SJSA1 (cell line): ENCODE measurements around the gene ECM2. TPM values are rescaled to one million over a fixed set of nuclear protein-coding genes. Genes with fewer than 3 reads are reported as not detected.
A peak's percentile ranks its signal among the peaks of the same experiment; 100 is the strongest.

Experiments used
- DNase-seq, 2 experiments: peaks; one replicate each; pipeline ENCODE4 v3.0.0-alpha.2; 2015 to 2020; ENCODE audit warnings: low spot score in 2 of 2, low read depth in 1 of 2
- H3K27ac ChIP-seq: fragments of 250-450 bp; sonication (Bioruptor Pico); 2 replicates; pipeline ENCODE4 v1.5.1; 2020; ENCODE audit warnings: mild to moderate bottlenecking, moderate library complexity
- H3K27me3 ChIP-seq: fragments of 250-450 bp; sonication (Bioruptor Pico); replicated peaks from 2 replicates; pipeline ENCODE4 v1.5.1; 2020; ENCODE audit warnings: mild to moderate bottlenecking, moderate library complexity
- H3K36me3 ChIP-seq: fragments of 250-450 bp; sonication (Bioruptor Pico); 2 replicates; pipeline ENCODE4 v1.5.1; 2020; ENCODE audit warnings: mild to moderate bottlenecking
- H3K4me1 ChIP-seq: fragments of 250-450 bp; sonication (Bioruptor Pico); replicated peaks from 2 replicates; pipeline ENCODE4 v1.6.1; 2021; ENCODE audit warnings: mild to moderate bottlenecking
- H3K4me3 ChIP-seq: fragments of 250-450 bp; sonication (Bioruptor Pico); 2 replicates; pipeline ENCODE4 v1.5.1; 2020; ENCODE audit warnings: mild to moderate bottlenecking
- H3K9me3 ChIP-seq: fragments of 250-450 bp; sonication (Bioruptor Pico); replicated peaks from 2 replicates; pipeline ENCODE4 v1.5.1; 2020; ENCODE audit warnings: mild to moderate bottlenecking
- total RNA-seq: library from RNA; depleted of rRNA; stranded (reverse); fragments of >200 nt; shearing (Covaris generic); gene quantifications from 2 replicates; pipeline ENCODE4 v1.2.3, GENCODE V29; 2014

ECM2 gene
- total RNA-seq, 1 experiment from 2014 or later = 2.2 TPM

DNA sequence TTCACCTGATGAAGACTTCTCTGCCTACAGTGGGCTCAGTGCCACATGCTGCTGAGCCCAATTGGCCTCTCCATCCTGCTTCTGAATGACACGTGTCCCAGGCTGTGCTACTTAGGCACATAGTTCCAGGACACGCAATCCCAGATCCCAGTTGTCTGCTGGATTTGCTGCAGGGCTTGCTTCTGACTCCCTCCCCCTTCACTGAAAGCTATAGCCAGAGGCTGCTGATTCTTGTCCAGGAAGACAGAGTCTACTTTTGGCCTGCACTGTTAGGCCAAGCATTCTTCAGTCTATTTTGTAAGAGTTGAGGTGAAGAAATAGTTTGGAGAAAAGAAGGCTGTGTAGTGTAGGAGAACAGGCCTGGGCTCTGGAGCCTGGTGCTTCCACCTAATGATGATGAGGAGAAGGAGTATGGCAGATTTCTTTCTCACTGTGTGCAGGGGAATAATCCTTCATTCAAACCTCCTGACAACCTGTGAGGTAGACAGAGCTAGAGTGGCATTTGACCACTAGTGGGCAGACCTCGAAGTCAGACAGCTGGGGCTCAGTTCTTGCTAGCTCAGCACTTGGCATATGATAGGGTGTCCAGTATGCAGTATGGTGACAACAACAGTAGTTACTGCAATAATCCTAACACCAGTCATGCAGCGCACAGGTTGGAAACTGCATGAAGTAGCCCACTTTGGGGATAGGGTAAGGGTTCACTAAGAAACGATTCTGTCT lies 34.0 kb downstream of the ECM2 start:
- peaks cover 28% of the 10 kb centered on the region for H3K4me1 ChIP-seq
- DNase-seq = no peak
- H3K27me3 ChIP-seq = no peaks in the 10 kb centered on the region
- H3K27ac ChIP-seq = no peak overlapping the region
- H3K36me3 ChIP-seq = no peaks in the 10 kb centered on the region
- H3K9me3 ChIP-seq = no peaks in the 10 kb centered on the region
- no peak overlapping the region for H3K4me3 ChIP-seq

DNA sequence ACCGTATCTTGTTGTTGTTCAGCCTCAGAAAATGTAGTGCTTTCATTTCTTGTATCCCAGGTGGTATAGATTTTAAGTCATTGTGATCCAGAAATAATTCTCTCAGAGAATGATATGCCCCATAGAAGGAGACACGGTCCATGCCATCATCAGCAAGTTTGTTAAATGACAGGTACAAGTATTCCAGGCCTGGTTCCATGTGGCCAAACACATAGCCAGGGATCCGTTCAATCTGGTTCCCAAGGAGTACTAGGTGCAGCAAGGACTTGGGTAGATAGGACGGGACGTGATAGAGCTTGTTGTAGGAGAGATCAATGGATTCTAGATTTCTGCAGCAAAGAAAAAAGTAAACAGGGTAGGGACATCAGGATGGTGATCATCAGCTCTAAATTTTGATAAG lies 35.1 kb downstream of the ECM2 start:
- H3K4me1 ChIP-seq = peaks cover 16% of the 10 kb centered on the region
- H3K27me3 ChIP-seq = no peaks in the 10 kb centered on the region
- no peak overlapping the region for H3K27ac ChIP-seq

DNA sequence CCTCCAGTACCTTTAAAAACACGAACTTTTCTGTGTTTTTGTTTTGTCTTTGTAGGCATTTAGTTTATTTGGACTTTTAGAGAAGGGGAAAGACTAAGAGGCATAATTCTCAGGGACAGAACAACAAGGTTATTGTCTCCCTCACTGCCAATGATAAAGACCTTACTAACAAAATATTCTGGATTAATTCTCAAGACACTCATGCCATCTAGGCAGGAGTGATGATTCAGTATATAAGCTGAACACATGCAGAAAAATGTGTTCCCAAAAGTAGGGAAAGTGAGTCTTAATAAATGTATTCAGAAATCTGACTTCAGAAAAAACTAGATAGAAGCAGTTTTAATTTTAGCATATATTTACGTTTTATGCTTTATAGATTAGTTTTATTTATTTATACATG lies 36.1 kb downstream of the ECM2 start:
- H3K27ac ChIP-seq = no peak overlapping the region
- no peak for DNase-seq
- no peaks in the 10 kb centered on the region for H3K36me3 ChIP-seq
- no peak overlapping the region for H3K4me3 ChIP-seq
- peaks cover 6% of the 10 kb centered on the region for H3K4me1 ChIP-seq
- no peaks in the 10 kb centered on the region for H3K27me3 ChIP-seq
- H3K9me3 ChIP-seq = no peaks in the 10 kb centered on the region

More for the DNA sequence above, 35.1 kb downstream of the ECM2 start:
- Histone ChIP-seq H3K36me3 (no peaks in the 10 kb centered on the region), H3K4me3 (no peak overlapping the region), H3K9me3 (no peaks in the 10 kb centered on the region)
- no peak for DNase-seq

DNA sequence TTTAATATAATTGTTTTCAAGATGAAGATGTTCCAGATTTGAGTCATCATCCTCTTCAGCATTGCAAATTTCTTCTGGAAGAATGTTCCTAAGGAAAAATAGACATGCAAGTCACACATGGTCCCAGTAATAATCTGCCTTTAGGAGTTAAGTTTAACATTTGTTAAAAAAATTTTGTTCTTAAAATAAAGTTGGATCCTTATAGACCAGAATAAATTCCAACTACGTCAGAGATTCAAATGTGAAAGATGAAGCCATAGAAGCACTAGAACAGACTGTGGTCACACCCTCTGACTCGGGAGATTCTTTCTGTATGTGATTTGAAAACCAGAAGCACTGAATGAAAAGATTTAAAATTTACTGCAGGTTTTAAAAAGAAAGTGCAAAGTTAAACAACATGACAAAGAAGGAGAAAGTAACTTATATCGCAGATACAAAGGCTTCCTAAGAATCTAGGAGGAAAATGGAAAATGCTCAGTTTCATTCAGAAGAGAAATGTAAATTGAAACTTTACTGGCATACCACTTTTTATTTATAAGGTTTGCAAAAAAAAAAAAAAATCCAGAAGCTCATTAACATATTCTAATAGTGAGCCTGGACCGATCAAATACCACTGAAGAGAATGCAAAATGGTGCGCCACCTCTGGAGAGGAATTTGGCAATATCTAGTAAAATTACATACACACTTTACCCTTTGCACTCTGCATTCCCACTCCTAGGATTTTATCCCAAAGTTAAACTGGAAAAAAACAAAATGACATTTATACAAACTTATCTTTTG lies 39.2 kb downstream of the ECM2 start:
- no peak overlapping the region for H3K4me3 ChIP-seq
- no peaks in the 10 kb centered on the region; the same call in 1 of the 2 replicates for H3K4me1 ChIP-seq
- H3K9me3 ChIP-seq = no peaks in the 10 kb centered on the region
- no peaks in the 10 kb centered on the region for H3K27me3 ChIP-seq
- no peak for DNase-seq
- H3K36me3 ChIP-seq = no peaks in the 10 kb centered on the region
- no peak overlapping the region for H3K27ac ChIP-seq

DNA sequence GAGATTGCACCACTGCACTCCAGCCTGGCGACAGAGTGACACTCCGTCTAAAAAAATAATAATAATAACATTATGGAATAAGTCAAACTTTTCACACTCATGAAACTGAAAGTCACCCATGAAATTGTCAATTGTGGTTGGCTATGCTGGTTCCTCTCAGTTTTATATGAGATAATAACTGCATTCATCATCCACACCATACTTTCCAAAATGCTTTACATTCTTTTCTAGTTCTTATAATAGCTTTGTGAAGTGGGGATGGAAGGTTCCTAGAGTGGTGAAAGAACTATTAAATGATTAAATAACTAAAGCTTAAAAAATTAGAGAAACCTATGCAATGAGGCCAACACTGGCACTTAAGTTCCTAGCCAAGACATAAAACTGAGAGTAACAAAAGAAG lies 40.9 kb downstream of the ECM2 start:
- Histone ChIP-seq H3K36me3 (no peaks in the 10 kb centered on the region), H3K9me3 (no peaks in the 10 kb centered on the region), H3K4me3 (no peak overlapping the region), H3K4me1 (no peaks in the 10 kb centered on the region; the same call in 1 of the 2 replicates), H3K27me3 (no peaks in the 10 kb centered on the region), H3K27ac (no peak overlapping the region)
- DNase-seq = no peak

DNA sequence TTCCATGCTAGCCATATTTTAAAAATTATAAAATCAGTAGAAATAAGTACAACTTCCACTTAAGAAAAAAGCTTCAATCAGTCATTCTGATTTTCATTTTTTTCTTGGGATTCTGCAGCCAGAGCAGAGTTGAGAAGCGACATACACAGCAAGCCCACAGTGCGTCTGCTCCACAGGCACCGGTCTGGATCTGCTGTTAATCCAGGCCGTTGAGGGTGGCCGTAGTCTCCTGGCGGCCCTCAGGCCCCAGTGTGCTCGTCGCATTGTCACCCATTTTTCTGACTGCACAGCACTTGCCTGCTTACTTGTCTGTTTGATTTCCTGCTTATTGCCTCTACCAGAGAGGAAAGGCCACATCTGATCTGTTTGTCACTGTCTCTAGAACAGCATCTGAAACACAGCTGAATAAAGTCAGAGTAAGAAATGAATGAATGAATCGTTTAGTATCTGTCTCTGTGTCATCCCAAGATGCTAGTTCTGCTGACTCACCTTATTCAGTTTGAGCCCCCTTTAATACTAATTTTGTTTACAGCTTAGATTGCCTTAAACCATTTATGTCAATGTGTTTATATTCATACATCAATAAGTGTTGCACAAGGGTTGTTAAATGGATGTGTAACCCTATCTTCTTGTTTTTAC lies 41.9 kb downstream of the ECM2 start:
- Histone ChIP-seq H3K36me3 (no peaks in the 10 kb centered on the region), H3K27me3 (no peaks in the 10 kb centered on the region), H3K4me3 (no peak overlapping the region), H3K4me1 (peaks cover 5% of the 10 kb centered on the region), H3K9me3 (no peaks in the 10 kb centered on the region), H3K27ac (no peak overlapping the region)
- no peak for DNase-seq

DNA sequence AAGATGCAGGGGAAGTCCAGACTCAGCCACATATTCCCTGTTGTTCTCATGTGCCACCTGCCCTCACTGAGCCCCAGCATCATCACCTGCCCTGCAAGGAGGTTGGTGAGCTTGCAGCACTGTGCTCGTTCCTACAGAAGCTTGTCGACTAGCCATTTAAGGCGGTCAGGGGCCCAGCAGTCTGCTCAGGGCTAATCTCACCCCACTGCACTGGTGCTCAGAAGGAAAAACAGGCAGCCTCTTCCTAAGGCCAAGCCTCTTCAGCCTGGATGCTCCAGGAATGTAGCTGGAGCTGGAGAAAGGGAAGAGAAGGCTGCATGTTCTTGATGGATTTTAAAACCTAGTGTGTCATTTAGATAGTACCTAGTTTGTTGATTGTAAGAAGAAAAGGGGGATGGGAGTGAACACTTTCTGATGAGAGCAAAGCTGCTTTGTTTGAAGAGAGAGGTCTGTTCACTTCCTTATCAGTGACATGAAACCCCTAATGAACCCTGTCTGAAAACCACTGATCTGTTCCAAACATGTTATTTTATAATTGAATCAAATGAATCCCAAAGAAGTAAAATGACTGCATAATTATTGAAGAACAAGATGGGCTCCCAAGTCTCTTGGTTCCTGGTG lies 42.9 kb downstream of the ECM2 start:
- DNase-seq = no peak
- Histone ChIP-seq H3K27ac (no peak overlapping the region), H3K4me1 (peaks cover 6% of the 10 kb centered on the region), H3K27me3 (no peaks in the 10 kb centered on the region), H3K4me3 (no peak overlapping the region), H3K9me3 (no peaks in the 10 kb centered on the region), H3K36me3 (no peaks in the 10 kb centered on the region)

DNA sequence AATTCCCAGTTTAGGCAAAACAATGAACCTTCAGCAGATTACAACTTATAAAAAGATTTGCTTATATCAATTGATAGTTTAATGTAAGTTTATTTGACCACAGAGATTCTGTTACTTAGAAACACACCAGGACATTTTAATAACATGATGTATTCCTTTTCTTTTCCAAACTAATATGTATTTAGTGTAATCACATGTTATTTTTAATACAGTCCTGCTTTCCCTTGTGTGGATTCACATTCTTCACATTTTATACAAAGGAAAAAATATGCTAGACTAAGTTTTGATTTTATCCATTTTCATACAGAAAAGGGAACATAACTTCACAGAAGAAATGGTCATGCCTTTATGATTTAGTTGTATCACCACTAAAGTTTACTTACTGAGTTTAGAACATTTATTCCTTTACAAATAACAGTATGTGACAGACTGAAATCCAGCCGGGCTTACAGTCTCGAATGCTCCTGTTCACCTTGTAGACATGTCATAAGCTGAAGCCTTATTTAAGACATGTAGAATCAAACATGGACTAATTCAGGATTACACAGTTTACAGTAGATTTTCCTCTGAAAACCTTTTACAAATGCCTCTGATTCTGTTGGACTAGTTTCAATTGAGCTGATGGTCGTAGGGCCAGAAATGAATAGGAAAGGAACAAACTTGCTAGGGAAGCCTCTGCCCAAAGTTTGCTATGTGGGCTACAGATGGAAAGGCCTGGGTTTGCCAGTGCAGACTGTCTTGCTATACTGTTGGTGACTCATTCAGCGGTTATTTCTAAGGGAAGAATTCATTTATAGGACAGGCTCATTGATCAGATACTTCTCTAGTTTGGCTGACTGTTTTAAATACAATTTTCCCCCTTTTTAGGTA lies 46.9 kb downstream of the ECM2 start:
- H3K4me1 ChIP-seq = peaks cover 12% of the 10 kb centered on the region
- H3K36me3 ChIP-seq = no peaks in the 10 kb centered on the region
- no peaks in the 10 kb centered on the region for H3K9me3 ChIP-seq
- H3K4me3 ChIP-seq = no peak overlapping the region
- H3K27me3 ChIP-seq = no peaks in the 10 kb centered on the region
- no peak for DNase-seq
- no peak overlapping the region for H3K27ac ChIP-seq

DNA sequence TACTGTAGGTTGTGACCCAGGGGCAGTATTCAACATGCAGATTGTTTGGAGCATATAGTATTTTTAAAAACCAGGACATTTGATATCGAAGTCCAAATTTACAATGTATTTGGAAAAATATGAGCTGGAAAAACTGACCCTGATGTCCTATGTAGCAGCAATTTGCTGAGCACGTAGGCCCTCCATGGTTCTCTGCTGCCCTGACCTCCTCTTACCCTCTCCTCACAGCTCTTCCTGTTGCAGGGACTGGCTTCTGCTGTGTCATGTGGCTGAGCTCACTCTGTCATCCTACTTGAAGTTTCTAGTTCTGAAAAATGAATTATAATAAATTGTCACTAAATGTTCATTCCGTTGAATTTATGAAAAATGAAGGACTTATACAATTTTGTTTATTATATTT lies 49.4 kb downstream of the ECM2 start:
- Histone ChIP-seq H3K4me3 (no peak overlapping the region), H3K36me3 (no peaks in the 10 kb centered on the region), H3K4me1 (peaks cover 20% of the 10 kb centered on the region), H3K9me3 (no peaks in the 10 kb centered on the region), H3K27me3 (no peaks in the 10 kb centered on the region), H3K27ac (no peak overlapping the region)
- no peak for DNase-seq

DNA sequence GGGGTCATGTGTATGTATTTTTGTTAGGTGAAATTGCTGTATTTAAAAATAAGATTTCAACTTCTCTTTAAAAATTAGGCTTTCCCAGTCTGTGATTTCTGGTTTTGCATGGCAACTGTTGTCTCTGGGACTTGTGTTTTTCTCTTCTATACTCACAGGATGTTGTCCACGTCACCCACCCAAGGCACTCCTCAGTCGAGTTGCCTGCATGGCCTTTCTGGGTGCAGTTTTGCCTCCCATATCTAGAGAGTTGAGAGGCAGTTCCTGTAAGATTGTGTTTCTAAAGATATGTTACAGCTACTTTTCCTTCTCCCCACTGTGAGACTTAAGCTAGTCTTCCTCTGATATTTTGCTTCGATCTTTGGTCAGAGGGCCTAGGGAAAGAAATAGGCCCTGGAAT lies 51.2 kb downstream of the ECM2 start:
- DNase-seq = no peak
- H3K36me3 ChIP-seq = no peaks in the 10 kb centered on the region
- no peaks in the 10 kb centered on the region for H3K27me3 ChIP-seq
- H3K4me3 ChIP-seq = no peak overlapping the region
- no peaks in the 10 kb centered on the region for H3K9me3 ChIP-seq
- H3K27ac ChIP-seq = no peak overlapping the region
- H3K4me1 ChIP-seq = peaks cover 37% of the 10 kb centered on the region

DNA sequence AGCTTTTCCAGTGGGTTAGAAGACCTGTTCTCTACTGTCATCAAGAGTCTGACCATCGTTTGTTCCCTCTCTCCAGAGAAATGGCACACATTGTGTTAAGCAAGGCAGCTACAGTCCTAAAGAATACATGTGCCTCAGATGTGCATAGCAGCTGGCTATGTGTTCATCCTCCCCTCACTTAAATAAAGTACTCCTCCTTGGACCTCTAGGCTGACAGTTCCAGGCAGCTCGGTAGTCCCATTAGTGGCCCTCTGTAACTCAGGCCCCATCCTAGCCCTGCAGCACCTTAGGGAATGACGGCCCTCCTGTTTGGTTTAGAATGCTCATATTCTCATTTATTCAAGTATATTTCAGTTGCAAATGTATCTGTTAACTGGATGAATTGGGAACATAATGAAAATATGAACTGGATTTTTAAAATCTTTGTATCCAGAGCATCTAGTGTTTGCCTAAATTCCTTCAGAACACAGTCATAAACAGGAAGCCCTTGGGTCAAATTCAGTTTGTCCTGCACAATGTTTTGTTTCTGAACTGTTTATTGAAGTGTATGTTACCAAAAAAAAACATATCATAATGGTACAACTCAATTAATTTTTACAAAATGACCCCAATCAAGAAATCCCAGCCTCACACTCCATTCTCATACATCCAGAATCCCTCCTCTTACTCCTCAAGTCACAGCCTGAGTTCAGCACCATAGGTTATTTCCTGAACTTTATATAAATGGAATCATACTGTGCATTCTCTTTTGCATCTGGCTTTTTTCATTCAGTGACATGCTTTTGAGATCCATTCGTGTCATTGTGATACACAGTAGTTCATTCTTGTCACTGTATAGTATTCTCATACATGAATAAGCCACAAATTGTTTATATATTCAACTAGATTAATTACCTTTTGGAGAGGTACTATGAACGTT lies 51.9 kb downstream of the ECM2 start:
- Histone ChIP-seq H3K9me3 (no peaks in the 10 kb centered on the region), H3K36me3 (no peaks in the 10 kb centered on the region), H3K4me3 (no peak overlapping the region), H3K27ac (no peak overlapping the region; the same call in 1 of the 2 replicates), H3K27me3 (no peaks in the 10 kb centered on the region), H3K4me1 (peaks cover 33% of the 10 kb centered on the region)
- DNase-seq = peak in 1 of 2 experiments; percentile 21

DNA sequence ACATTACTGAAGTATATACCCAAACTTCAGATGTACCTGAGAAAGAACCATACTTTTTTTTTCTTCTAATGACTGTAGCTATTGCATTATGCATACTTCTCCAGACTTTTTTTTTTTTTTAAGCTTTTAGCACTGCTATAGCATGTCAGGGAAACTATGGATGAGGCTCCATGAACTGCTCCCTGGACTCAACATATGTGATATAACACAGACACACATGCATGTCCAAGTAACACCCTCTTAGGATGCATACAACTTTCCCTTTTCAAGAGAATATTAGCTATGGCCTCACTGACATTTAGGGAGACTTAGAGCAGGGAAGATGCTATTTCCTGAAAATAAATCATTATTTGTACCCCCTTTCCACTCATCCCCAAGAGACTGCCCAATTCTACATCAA lies 53.0 kb downstream of the ECM2 start:
- DNase-seq = no peak
- H3K4me1 ChIP-seq = peaks cover 31% of the 10 kb centered on the region
- no peaks in the 10 kb centered on the region for H3K9me3 ChIP-seq
- H3K27me3 ChIP-seq = no peaks in the 10 kb centered on the region
- H3K27ac ChIP-seq = no peak overlapping the region
- H3K36me3 ChIP-seq = no peaks in the 10 kb centered on the region
- no peak overlapping the region for H3K4me3 ChIP-seq
